GM18499 (cell line): ENCODE data around the gene NAT14.

Source experiments
- ATAC-seq: cut with Tn5 transposase; IDR thresholded peaks from one replicate; pipeline ENCODE4 v1.9.1; 2021; ENCODE audit warnings: moderate number of reproducible peaks; ENCODE audit not compliant: insufficient read depth, unreplicated experiment

Gene NAT14

GRCh38 chr19:55497763-55498162, 12.8 kb downstream of the NAT14 start:
- no peak for ATAC-seq

DNA sequence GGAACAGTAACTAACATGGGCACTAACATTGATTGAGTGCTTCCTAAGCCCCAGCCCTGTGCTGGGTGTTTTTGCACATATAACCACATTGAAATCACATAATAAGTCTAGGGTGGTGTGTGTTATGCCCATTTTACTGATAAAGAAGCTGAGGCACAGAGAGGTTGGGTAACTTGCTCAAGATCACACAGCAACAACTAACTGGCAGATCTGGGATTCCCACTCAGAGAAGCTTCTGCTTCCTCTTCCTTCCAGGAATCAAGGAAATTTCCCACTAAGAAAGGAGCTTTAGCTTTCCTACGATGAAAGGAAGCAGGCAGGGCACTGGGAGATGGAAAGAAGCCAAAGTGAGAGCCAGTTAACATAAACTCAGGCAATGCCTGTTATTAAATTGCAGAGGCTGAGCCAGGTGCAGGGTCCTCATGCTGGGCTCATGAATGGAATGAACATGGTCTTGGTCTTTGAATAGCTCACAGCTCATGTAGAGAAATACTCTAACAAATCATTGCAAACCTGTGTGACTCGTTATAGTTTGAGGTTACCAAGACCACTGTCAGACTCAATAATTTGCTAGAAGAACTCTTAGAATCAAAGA, 13.4 kb downstream of the NAT14 start:
- no peak for ATAC-seq

DNA sequence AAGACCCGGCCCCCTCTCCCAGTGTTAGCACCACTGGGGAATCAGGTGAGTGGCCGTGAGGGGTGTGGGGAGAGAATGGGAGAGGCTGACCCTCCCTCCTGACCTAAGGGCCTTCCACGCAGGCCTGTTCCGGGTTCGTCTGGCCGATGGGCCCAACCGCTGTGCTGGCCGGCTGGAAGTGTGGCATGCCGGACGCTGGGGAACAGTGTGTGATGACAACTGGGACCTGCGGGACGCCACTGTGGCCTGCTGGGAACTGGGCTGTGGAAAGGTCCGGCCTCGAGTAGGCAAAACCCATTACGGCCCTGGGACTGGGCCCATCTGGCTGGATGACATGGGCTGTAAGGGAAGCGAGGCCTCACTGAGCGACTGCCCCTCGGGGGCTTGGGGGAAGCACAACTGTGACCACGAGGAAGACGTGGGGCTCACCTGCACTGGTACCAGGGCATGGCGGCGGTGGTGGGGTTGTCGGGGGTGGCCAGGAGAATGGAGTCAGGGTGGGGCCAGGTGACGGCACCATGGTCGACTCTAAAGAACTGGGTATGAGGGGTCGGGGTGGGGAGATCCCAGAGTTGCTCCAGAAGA, 15.5 kb downstream of the NAT14 start:
- ATAC-seq: no peak

GRCh38 chr19:55502197-55502952, 17.4 kb downstream of the NAT14 start:
- ATAC-seq: no peak

DNA sequence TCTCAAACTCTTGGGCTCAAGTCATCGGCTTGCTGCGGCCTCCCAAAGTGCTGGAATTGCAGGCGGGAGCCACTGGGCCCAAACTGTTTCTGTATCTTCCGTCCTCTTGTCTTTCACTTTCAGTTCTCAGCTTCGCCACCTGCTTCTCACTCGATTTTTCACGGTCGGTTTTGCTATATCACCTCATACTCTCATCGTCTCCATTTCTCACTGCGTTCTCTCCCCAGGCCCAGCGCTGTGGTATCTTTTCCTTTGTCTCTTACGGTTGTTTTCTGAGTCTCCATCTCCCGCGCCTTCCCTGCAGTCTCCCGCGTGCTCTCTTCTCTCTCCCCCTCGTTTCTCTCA, 18.1 kb downstream of the NAT14 start:
- no peak for ATAC-seq

DNA sequence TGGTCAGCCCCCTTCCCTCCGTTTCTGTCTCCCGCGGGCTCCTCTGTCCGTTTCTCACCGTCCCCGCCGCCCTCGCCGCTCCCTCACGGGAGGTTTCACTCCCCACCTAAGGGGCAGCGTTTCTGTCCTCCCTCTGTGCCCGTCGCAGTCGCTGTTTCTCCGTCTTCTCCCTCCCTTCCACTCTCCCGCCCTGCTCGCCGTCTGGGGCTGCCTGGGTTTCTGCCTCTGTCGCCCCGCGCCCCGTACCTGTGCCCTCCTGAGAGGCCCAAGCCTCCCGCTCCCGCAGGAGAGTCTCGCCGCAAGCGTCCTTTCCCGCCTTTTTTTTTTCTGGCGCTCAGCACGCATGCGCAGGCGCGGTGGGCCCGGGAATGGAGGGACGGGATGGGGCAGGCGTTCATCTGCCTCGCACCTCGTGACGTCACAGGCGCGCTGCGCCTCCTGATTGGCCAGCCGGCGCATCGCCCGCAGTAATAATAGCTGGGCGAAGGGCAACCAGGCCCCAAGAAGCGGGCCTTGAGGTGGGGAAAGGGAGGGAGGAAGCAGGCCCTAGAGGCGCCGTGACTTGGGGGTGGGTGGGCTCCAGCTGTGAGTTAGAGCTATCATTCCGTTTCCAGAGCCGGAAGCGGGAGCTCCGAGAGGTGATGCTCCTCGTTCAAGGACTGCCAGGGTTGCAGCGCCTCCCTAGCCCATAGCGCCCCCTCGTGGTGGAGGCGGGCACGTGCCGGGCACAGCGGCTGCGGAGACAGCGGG, 18.7 kb downstream of the NAT14 start:
- no peak for ATAC-seq

GRCh38 chr19:55504252-55504603, 19.2 kb downstream of the NAT14 start:
- no peak for ATAC-seq

GRCh38 chr19:55504981-55505380, 20.0 kb downstream of the NAT14 start:
- no peak for ATAC-seq

- no peak for ATAC-seq
These were observed 23.1 kb downstream of the NAT14 start for GRCh38 chr19:55508120-55508519.

DNA sequence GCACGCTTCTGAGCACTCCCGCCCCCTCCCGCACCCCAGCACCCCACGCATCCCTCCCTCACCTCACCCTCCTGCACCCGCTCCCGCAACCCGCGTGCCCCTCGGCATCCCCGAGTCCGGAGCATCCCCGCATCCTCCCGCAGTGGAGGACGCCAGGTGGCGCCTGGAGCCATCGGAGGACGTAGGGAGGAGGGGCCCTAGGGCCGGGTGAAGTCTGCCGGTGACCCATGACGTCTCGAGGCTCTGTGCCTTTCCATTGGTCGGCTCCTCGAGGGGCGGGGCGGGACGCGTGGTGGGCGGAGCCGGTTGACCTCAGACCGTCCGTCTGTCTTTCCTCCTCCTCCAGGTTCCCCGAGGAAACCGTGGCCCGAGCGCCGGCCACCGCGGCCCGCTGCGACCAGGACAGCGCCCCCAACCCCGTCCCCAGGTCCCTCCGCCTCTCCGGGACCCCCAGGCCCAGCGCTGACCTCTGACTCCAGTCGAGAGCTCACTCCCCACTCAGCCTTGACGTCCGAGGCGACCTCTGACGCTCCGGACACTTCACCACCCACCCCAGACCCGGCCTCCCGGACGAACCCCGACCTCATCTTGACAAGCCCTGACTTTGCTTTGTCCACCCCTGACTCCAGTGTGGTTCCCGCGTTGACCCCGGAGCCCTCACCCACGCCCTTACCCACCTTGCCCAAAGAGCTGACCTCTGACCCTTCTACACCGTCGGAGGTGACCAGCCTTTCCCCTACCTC, 32.1 kb downstream of the NAT14 start:
- ATAC-seq: no peak

DNA sequence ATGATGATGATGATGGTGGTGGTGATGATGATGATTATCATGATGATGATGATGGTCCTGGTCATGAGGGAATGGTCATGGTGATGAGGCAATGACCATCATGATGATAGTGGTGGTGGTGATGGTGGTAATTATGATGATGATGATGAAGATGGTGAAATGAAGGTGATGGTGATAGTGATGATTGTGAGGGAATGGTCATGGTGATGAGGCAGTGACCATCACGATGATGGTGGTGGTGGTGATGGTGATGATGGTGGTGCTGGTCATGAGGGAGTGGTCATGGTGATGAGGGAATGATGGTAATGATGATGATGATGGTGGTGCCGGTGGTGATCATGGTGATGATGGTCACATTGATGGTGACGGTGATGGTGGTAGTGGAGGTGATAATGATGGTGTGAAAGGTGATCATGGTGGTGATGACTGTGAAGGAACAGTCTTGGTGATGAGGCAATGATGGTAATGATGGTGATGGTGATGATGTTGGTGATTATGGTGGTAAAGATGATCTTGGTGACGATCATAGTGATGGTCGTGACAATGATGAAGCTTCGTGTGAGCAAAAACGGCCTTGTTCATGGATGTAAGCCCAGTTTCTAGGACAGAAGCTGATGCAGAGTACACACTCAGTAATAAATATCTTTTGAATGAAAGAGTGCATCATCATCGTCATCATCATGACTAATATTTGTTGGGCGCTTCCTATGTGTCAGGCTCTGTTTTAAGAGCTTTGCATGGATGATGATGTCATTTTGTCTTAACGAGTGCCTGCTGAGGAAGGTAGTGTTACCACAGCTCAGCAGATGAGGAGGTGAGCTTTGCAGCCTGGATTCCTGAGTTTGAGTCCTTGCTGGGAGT, 34.7 kb downstream of the NAT14 start:
- no peak for ATAC-seq

DNA sequence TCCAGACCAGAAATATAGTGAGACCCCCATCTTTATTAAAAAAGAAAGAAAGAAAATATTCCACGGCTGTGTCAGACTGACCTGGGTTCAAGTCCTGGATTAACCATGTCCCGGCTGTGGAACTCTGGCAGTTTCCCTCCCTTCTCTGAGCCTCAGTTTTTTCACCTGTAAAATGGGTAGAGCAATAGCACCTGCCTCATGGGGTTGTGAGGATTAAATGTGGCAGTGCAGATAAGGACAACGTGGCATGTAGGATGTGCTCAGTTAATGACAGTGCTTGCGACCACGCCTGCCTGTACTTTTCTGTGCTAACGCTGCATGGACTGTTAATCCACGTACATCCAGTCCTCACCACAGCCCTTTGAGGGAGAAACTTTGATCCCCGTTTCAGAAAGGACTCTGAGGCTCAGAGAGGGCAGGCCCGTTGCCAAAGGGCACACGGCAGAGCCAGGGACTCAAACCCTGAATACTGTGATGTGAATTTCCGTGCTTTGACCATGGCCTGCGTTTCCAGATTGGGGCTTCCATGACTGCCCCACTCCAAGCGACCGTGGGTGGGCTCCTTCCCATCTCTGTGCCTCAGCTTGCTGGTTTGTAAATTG, 35.8 kb downstream of the NAT14 start:
- ATAC-seq: no peak

GRCh38 chr19:55525289-55526101, 40.5 kb downstream of the NAT14 start:
- ATAC-seq: no peak

GRCh38 chr19:55526216-55527196, 41.5 kb downstream of the NAT14 start:
- no peak for ATAC-seq

DNA sequence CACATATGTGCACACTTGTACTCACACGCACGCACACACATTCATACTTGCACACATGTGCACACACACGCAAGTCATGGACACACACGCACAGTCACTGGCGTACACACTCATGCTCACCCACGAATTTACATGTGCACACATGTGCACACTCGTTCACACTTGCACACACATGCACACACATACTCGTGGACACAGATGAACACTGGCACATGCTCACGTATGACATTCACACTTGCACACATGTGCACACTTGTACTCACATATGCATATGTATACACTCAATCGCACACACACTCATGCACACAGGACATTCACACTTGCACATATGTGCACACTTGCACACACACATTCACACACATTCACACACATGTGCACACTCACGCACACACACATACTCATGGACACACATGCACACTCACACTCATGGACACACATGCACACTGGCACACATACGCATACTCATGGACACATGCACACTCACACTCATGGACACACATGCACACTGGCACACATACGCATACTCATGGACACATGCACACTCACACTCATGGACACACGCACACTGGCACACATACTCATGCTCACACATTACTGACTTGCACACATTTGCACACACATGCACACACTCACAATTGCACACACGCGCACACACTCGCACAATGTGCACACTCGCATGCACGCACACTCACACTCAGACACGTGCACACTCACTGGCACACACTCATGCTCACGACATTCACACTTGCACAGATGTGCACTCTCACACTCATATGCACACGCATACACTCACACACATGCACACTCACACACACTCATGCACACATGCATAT, 42.4 kb downstream of the NAT14 start:
- no peak for ATAC-seq

DNA sequence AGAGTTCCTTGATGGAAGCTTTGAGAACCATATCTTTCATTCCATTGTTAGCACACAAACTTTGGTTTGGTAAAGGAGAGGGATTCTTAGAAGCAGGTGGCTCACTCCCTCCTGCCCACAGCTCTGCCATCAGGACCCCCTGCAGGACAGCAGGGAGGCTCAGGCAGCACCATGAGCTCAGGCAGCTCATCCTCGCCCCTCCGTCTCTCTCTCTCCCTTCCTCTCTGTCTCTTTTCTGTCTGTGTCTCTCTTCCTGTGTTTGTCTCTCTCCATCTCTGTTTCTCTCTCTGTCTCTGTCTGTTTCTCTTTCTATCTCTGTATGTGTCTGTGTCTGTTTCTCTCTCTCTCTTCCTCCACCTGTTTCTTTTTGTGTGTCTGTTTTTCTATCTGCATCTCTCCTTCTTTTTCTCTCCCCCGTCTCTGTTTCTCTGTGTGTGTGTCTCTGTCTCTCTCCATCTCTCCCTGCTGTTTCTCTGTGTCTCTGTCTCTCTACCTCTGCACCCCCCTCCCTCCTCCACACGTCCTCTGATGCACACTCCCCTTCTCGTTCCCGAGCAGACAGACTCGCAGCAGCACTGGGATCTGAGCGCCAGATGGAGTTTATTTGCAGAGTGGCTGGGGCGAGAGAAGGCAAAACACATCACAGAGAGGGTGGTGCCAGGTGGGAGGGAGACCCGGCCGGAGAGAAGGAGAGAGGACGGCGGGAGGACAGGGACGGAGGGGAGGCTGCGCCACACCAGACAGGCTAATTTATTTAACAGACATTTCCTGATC, 43.2 kb downstream of the NAT14 start:
- no peak for ATAC-seq
